Inflammatory macrophage treated with lipopolysaccharide for 4 hours (primary cell): ENCODE results near the gene PDE4A.

Experiments
- DNase-seq: peaks from one replicate; pipeline ENCODE4 v3.0.0-alpha.2; 2020

Gene PDE4A

GRCh38 chr19:10516671-10517286 is 96.4 kb downstream of the PDE4A start:
- no peak for DNase-seq

GRCh38 chr19:10517361-10517759 is 97.0 kb downstream of the PDE4A start, which contains the start of gene S1PR5:
TSS of gene S1PR5 (minus strand) at chr19:10517447. CDS start at chr19:10515011, 2,436 bp downstream.
- no peak for DNase-seq

DNA sequence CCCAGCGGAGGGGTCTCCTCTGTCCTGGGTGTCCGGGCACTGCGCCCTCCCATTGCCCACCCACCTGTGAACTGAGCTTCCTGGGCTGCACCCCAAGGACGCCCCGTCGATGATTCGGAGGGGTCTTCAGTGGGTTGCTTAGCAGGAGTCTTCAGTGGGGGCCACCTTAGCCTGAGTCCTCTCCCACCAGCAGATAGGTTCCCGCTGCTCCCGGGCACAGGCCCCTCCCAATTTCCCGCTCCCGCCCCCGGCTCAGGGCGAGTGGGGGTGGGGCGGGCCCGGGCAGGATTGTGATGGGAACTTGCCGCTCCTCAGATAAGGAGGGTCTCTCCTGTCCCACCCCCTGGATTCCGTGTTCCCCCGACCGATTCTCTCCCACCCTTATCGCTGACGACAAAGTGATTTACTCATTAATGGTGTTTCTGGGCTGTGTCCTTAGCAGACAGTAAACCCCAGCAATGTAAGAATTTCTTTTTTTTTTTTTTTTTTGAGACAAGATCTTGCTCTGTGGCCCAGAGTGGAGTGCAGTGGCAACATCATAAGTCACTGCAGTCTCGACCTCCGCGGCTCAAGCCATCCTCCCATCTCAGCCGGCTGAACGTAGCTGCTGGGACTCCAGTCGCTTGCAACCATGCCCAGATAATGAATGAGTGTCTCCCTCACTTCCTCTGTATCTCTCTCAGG is 97.6 kb downstream of the PDE4A start:
- DNase-seq, result no peak

- no peak for DNase-seq
These were observed 98.4 kb downstream of the PDE4A start for GRCh38 chr19:10518444-10519361.
